ENCODE data around the gene RASGEF1B.

The RASGEF1B gene

DNA sequence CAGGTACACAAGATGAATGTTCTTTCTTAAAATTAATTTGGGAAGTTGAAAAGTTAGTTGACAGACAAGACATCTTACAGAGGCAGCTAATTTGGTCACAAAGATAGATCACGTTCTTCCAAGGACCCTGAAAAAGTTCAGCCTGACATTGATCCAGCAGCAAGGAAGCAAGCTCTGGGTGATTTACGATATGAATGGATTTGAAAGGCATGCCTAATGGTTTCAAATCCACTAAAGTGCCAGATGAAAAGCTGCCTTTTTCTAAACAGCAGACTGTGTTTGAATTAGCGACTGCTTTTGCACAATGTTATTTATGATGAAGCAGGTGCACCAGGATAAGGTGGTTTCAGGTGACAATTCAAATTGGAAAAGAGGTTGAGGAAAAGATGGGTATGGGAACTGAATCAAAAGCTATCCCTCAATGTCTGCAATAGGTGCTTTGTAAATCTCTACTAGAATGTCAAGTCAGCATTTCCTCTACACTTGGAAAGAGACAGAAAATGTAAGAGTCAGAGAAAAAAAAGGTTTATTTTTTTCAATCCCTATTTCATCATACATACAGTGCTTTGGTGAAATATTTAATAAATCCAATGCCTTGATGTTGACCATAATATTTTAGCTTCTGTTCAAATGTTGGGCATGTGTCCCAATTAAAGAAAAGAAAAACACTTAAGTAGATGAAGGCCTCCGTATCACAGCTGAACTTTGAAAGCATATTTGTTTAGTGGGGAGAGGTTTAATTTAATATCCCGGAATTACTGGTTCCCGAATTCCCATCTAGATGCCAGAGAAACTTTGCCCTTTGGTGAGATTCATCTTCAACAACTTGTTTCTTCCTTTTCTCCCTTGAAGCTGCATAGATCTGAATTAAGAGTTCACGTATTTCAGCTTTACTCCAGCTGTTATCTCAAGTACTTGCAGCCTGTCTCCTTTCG, 6.0 kb downstream of the RASGEF1B start:
- DNase-seq = no peak

DNA sequence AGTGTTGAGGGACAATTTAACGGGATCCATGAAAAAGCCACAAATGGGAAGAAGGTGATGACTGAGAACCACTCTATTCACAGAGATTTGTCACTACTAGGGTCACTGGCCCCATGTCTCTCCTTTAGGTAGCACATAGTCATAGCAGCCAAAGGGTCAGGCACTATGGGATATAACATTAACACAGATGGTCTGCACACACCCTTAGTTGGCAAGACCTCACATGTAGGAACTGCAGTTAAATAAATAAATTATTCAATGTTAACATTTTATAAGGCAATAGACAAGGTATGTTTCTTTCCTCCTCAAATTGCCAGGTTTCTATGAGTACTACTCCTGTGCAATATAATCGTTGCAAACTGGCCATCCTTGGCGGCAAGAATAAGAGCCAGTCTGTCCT, 10.9 kb downstream of the RASGEF1B start:
- DNase-seq = no peak

DNA sequence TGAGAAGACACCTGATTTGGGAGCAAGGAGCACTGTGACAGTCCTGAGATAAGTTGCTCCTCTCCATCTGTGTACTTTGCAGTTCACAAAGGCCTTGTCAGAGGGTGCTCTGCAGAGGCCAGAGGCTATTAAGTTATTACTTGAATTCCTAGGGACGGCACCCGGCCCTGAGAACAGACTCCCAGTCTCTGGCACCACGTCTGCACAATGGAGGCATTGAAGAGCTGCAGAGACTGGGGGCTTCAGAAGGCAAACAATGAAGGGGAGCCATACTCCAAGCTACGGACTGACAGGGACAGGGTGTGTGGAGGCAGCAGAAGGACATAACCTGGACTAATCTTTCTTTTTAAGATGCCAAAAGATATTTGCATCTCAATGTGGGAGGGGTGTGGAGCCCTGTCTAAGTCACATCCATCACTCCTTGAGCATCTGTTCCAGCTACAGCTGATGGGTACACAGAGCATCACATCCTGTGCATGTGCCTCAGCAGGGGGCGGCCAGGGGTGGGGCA, 11.5 kb downstream of the RASGEF1B start:
- no peak for DNase-seq

- no peak for DNase-seq
These were observed 12.5 kb downstream of the RASGEF1B start for GRCh38 chr4:81459228-81459627.

- DNase-seq = no peak
These were observed 13.7 kb downstream of the RASGEF1B start for GRCh38 chr4:81457921-81458520.

DNA sequence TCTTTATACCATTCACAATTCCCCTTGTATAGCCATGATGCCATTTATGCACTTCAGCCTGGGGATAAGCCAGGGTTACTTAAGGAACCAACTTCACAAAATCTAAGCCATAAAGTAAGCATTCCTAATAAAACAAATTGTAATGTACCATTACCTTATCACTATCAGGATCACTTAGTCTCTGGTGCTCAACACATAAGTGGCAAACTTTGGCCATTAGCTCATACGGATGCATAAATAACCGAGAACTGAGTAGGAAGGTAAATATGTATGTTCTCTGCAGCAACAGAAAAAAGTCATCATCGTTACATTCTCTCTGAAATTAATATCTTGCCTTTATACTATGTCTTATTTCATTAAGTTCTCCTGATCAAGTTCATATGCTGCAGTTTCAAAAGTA, 14.4 kb downstream of the RASGEF1B start:
- no peak for DNase-seq

- DNase-seq = no peak
These were observed 15.8 kb downstream of the RASGEF1B start for GRCh38 chr4:81455897-81456296.

DNA sequence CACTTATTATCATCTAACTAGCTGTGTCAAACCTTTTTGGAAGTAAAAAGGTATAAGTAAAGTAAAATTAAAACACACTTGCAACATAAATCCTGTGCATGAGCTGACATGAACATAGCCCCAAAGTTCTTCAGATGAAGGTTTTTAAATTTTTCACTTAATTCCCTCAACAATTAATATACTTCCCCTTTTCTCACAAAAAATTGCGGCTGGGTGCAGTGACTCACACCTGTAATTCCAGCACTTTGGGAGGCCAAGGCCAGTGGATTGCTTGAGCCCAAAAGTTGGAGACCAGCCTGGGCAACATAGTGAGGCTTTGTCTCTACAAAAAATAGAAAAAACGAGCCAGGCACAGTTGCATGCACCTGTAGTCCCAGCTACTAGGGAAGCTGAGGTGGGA, 16.8 kb downstream of the RASGEF1B start:
- no peak for DNase-seq

DNA sequence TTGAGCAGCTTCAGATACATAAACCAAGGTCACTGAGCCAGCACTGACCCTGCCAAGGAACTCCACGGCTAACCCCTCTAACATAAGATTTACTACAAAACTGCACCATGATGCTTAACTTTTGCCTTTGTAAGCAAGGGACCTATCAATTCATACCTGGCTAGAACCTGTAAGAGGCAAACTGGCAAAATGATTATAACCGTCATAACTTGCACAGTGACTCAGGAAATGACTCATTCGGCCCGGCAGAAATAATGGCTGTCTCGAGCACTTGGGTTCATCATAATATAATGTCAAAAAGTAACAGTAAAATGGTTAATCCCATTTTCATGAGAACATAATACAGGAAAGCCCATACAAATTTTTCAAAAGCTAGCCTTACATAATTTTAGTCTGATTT, 17.2 kb downstream of the RASGEF1B start:
- no peak for DNase-seq

GRCh38 chr4:81453024-81453423, 18.7 kb downstream of the RASGEF1B start:
- DNase-seq = no peak

- no peak for DNase-seq
These were observed 19.2 kb downstream of the RASGEF1B start for GRCh38 chr4:81452452-81453006.

DNA sequence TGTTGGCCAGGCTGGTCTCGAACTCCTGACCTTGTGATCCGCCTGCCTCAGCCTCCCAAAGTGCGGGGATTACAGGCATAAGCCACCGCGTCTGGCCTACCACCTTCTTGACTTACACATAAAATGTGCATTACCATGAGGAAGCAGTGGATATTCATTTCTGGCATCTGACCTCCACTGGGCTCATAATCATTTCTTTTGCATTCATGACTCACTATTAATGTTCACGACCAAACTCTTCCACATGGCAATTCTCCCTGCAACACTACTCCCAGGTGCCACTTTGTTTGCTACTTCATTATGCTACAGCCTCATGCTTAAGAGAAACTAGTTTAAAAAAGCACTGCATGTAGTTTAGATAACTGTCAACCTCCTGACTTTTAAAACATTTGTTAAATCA, 22.7 kb downstream of the RASGEF1B start:
- no peak for DNase-seq

DNA sequence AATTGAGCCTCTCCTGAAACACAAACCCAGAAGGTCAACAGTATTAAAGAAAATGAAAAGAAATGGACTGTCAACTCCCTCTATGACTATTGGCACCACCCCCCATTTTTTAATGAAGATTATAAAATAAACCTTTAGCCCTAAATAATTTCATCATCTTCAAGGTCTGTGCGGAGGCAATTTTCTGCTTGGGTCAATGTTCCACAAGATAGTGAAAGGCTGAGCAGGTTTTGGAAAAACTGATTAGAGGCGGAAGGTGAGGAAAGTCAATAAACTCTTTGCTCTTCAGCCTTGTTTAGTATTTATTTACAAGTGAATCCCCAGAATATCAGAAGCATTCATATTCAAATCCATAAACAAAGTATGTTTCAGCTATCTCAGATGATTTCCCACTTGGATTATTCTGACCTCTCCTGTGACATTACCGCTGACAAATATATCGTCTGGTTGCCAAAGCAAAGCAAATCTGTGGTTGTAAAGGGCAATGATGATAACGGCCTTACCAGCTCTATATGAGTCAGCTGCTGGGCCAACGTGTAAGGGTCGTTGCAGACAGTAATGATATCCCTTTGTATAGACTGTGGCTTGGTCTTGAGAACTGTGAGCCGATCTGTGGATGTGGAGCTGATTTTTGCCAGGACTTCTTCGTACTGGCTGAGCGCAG, 24.0 kb downstream of the RASGEF1B start:
- no peak for DNase-seq

GRCh38 chr4:81446634-81447033, 25.1 kb downstream of the RASGEF1B start:
- DNase-seq = no peak

DNA sequence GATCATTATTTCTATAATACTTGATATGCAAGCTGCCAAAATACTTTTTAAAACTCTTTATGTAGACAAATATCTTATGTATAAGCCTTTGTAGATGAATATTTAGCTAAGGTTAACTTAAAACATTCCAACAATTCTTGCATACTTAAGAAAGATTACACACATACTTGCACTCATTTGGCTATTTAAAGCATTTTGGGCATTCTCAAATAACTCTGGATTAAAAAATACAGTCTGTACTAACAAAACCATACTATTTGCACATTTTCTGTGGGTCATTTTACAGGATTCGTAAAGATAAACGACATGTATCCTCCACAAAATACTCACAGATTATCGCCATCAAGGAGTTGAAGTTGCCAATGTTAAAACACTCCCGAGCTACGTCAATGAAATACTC, 26.5 kb downstream of the RASGEF1B start:
- DNase-seq = no peak

GRCh38 chr4:81442484-81443085, 29.1 kb downstream of the RASGEF1B start:
- no peak for DNase-seq

- no peak for DNase-seq
These were observed 30.8 kb downstream of the RASGEF1B start for GRCh38 chr4:81440949-81441348.

- no peak for DNase-seq
These were observed 34.6 kb downstream of the RASGEF1B start for GRCh38 chr4:81436941-81437574.

GRCh38 chr4:81436096-81436495, 35.6 kb downstream of the RASGEF1B start:
- DNase-seq = no peak

DNA sequence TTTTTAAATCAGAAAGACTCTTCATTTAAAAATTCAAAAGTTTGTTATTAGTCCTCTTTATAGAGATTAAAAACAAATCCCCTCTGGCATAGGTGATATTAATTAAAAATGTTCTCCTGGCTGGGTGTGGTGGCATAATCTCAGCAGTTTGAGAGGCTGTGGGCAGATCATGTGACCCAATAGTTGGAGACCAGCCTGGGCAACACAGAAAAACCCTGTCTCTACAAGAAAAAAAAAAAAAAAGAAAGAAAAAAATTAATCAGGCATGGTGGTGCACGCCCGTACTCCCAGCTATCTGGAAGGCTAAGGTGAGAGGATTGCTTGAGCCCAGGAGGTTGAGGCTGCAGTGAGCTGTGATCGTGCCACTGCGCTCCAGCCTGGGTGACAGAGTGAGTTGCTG, 38.9 kb downstream of the RASGEF1B start:
- no peak for DNase-seq

- no peak for DNase-seq
These were observed 39.7 kb downstream of the RASGEF1B start for GRCh38 chr4:81431971-81432370.

DNA sequence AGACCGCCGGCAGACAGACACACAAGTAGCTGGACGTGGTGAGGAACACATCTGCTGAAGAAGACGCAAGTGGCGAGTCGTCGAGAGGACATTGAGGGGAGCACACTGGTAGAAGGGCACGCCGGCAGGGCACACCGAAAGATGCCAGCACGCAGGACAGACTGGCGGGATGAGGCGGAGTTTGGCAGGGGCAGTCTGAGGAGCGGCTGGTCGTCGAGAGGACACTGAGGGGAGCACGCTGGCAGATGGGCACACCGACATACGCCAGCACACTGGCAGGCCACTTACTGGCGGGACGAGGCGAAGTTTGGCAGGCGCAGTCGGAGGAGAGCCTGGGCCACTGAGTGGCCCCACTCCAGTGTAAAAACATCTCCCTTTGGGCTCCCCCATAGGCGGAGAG, 42.1 kb downstream of the RASGEF1B start:
- DNase-seq = no peak

Data from stimulated activated CD4-positive, alpha-beta T cell treated with anti-CD3 and anti-CD28 coated beads, Interleukin-12 subunit alpha, Interleukin-12 subunit beta, amount 100 ng/mL, for 4 hours (primary cell).